HL-60 (cell line): ENCODE data around the gene ZNF302.

Source experiments
- DNase-seq, 2 experiments: peaks; one replicate each; pipeline ENCODE4 v3.0.0-alpha.2; 2010 to 2020; ENCODE audit warnings: low read depth in 1 of 2, low spot score in 1 of 2
- H3K27ac ChIP-seq: fragments of 250-450 bp; sonication (Bioruptor Pico); replicated peaks from 2 replicates; pipeline ENCODE4 v1.5.1; 2020; ENCODE audit warnings: mild to moderate bottlenecking, moderate library complexity
- H3K27me3 ChIP-seq: fragments of 250-450 bp; sonication (Bioruptor Pico); 2 replicates; pipeline ENCODE4 v1.5.1; 2021; ENCODE audit warnings: mild to moderate bottlenecking, moderate library complexity; ENCODE audit not compliant: insufficient read depth, poor library complexity, severe bottlenecking
- H3K4me3 ChIP-seq: replicated peaks from 2 replicates; pipeline ENCODE4 v1.5.1; 2011; ENCODE audit warnings: mild to moderate bottlenecking, control low read depth, low read length; ENCODE audit not compliant: insufficient read depth
- CTCF ChIP-seq: IDR thresholded peaks from one replicate; pipeline ENCODE4 v1.5.1; 2011; ENCODE audit warnings: low read length, control low read depth, inconsistent platforms; ENCODE audit not compliant: insufficient read depth
- GABPA ChIP-seq: IDR thresholded peaks from 2 replicates; pipeline ENCODE4 v1.6.1; 2012; ENCODE audit warnings: low read depth
- POLR2AphosphoS5 ChIP-seq: IDR thresholded peaks from 2 replicates; pipeline ENCODE4 v1.6.1; 2012; ENCODE audit warnings: low read depth
- REST ChIP-seq: IDR thresholded peaks from 2 replicates; pipeline ENCODE4 v1.6.1; 2012; ENCODE audit warnings: low read depth; ENCODE audit not compliant: insufficient replicate concordance
- SPI1 ChIP-seq: IDR thresholded peaks from 2 replicates; pipeline ENCODE4 v1.6.1; 2012; ENCODE audit warnings: low read depth, mild to moderate bottlenecking, borderline replicate concordance

Gene ZNF302

GRCh38 chr19:34733266-34733745 is 55.8 kb downstream of the ZNF302 start:
- DNase-seq, result peak; percentile 65 to 84
- TF ChIP-seq CTCF, result no peak
- TF ChIP-seq POLR2AphosphoS5, result no peak
- TF ChIP-seq REST, result no peak
- no peak for TF ChIP-seq GABPA
- TF ChIP-seq SPI1, result no peak

DNA sequence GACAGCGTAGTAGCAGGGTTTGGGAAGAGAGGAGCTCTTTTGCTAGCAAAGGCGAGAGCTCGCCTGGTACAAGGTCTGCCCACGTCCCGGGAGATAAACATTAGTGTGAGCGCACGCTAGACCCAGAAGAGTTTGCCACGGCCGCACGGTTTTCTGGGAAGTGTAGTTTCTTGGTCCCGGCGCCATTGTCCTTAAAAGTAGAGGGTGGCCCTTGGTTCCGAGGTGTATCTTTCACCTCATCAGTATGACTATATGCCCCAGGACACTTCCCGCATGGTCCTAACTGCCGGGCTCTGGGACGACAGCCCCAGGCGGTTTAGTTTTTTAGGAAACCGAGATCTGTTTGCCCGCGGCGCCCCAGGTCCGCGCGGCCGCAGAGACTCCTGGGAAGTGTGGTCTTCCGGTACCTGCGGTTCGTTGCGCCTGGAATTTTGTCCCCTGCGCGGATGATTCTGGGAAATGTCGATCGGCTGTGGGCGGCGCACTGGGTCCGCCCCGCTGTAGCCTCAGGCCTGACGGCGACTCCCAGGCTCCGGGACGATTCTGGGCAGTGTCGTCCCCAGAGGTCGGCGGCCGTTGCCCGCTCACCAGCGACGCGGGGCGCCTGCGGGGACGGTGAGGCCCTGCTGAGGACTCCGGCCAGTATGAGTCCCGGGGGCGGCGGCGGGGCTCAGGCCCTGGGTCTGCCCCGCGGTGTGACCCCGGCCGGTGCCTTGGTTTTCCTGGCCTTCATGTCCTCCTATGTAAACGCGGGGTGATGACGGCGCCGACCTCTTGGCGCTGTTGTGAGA is 56.5 kb downstream of the ZNF302 start, which contains the start of gene ZNF181:
ZNF181 (plus strand) TSS at position 498 of the 791 bp plus-strand sequence. CDS start 795 bp downstream, outside the sequence.
- DNase-seq, result peak; percentile 90 to 91
- TF ChIP-seq CTCF (no peak), REST (peak; percentile 56), GABPA (peak; percentile 86), SPI1 (peak; percentile 1; the same call in 1 of the 2 replicates), POLR2AphosphoS5 (peak; percentile 75)
- Histone ChIP-seq H3K27ac (peak within 1 kb of the TSS; percentile 96), H3K27me3 (no peaks in the 10 kb centered on the region), H3K4me3 (peak within 1 kb of the TSS; percentile 64)

More at GRCh38 chr19:34733266-34733745, 55.8 kb downstream of the ZNF302 start:
- H3K27ac ChIP-seq, result peak overlapping the region; percentile 96
- peak overlapping the region; percentile 64 for H3K4me3 ChIP-seq
- H3K27me3 ChIP-seq, result no peaks in the 10 kb centered on the region

GRCh38 chr19:34734537-34735103 is 57.1 kb downstream of the ZNF302 start:
- TF ChIP-seq SPI1, result no peak
- TF ChIP-seq CTCF, result no peak
- no peak for TF ChIP-seq GABPA
- no peak for TF ChIP-seq REST
- TF ChIP-seq POLR2AphosphoS5, result no peak

More at GRCh38 chr19:34734537-34735103, 57.1 kb downstream of the ZNF302 start:
- peak overlapping the region; percentile 96 for H3K27ac ChIP-seq
- peak overlapping the region; percentile 64 for H3K4me3 ChIP-seq
- DNase-seq, result no peak
- H3K27me3 ChIP-seq, result no peaks in the 10 kb centered on the region
